ENCODE results near the gene VPS37B.

- TF ChIP-seq CTCF (IDR thresholded peaks at IDR 0.05): no peak
- TF ChIP-seq EP300 (IDR thresholded peaks at IDR 0.05): no peak
- TF ChIP-seq POLR2A (IDR thresholded peaks at IDR 0.05; ENCODE audit: low read depth): no peak
- no peak for TF ChIP-seq POLR2AphosphoS5 (IDR thresholded peaks at IDR 0.05)
Measured at GRCh38 chr12:122895320-122895703, 612 bp downstream of the VPS37B start.

All from esophagus muscularis mucosa (tissue), 4 donors.